OCI-LY7 (cell line): ENCODE measurements around the gene POPDC3. TPM values are rescaled to one million over a fixed set of nuclear protein-coding genes. Genes with fewer than 3 reads are reported as not detected.

Experiments used
- BruUV-seq: library from RNA; stranded (reverse); fragments of 400-500 nt; replicated peaks from 2 replicates; lab custom pipeline; 2021; lab: Mats Ljungman, UMichigan
- CTCF ChIA-PET: fragments of 300-600 bp; sonication (Branson Sonifier 250); formaldehyde crosslinking; loops from one replicate; lab custom pipeline; 2022; ENCODE audit warnings: antibody characterized with exemption; ENCODE audit not compliant: unreplicated experiment; lab: Charles Lee
- POLR2A ChIA-PET: fragments of 300-600 bp; sonication (Branson Sonifier 250); formaldehyde crosslinking; loops from one replicate; lab custom pipeline; 2022; ENCODE audit warnings: antibody characterized with exemption; lab: Charles Lee
- DNase-seq: peaks from one replicate; pipeline ENCODE4 v3.0.0-alpha.2; 2015; ENCODE audit warnings: low spot score
- H2AFZ ChIP-seq: fragments of 200-600 bp; sonication (generic), shearing (Covaris generic); 2 replicates; pipeline ENCODE4 v1.6.1; 2014; ENCODE audit warnings: mild to moderate bottlenecking, antibody characterized with exemption, low read length, moderate library complexity
- H3K27ac ChIP-seq: fragments of 200-600 bp; sonication (generic); 2 replicates; pipeline ENCODE4 v1.5.1; 2014; ENCODE audit warnings: mixed run types, low read depth, mild to moderate bottlenecking, moderate library complexity, low read length, inconsistent platforms; ENCODE audit not compliant: poor library complexity, severe bottlenecking
- H3K36me3 ChIP-seq: fragments of 200-600 bp; sonication (generic); 2 replicates; pipeline ENCODE4 v1.6.1; 2014; ENCODE audit warnings: mild to moderate bottlenecking, antibody characterized with exemption, low read length, moderate library complexity, mixed read lengths; ENCODE audit not compliant: insufficient read depth
- H3K4me1 ChIP-seq: fragments of 200-600 bp; sonication (generic); 2 replicates; pipeline ENCODE4 v1.5.1; 2014; ENCODE audit warnings: mild to moderate bottlenecking, low read length; ENCODE audit not compliant: insufficient read depth, poor library complexity, severe bottlenecking
- H3K4me2 ChIP-seq: fragments of 200-600 bp; sonication (generic); 2 replicates; pipeline ENCODE4 v1.6.1; 2014; ENCODE audit warnings: mild to moderate bottlenecking, low read length
- H3K4me3 ChIP-seq: fragments of 200-600 bp; sonication (generic); 2 replicates; pipeline ENCODE4 v1.5.1; 2014; ENCODE audit warnings: mild to moderate bottlenecking, low read depth, low read length; ENCODE audit not compliant: poor library complexity, severe bottlenecking
- H3K79me2 ChIP-seq: fragments of 200-600 bp; sonication (generic); 2 replicates; pipeline ENCODE4 v1.6.1; 2016; ENCODE audit warnings: low read depth, mild to moderate bottlenecking, low read length, moderate library complexity, mixed read lengths; ENCODE audit not compliant: insufficient read depth
- H3K9me2 ChIP-seq: fragments of 200-600 bp; sonication (generic); 2 replicates; pipeline ENCODE4 v1.6.1; 2016; ENCODE audit warnings: mild to moderate bottlenecking, low read length, mixed read lengths; ENCODE audit not compliant: insufficient read depth
- H3K9me3 ChIP-seq: fragments of 200-600 bp; sonication (generic); 2 replicates; pipeline ENCODE4 v1.6.1; 2014; ENCODE audit warnings: mild to moderate bottlenecking, mixed run types, low read length, mixed read lengths
- H4K20me1 ChIP-seq: fragments of 200-600 bp; sonication (generic); 2 replicates; pipeline ENCODE4 v1.6.1; 2014; ENCODE audit warnings: mild to moderate bottlenecking, antibody characterized with exemption, low read length, moderate library complexity, mixed read lengths; ENCODE audit not compliant: insufficient read depth
- CTCF ChIP-seq: fragments of 200-600 bp; sonication (generic); conservative IDR thresholded peaks from 2 replicates; pipeline ENCODE4 v1.5.1; 2014; ENCODE audit warnings: mild to moderate bottlenecking, antibody characterized with exemption, low read length, moderate library complexity, mixed read lengths
- EZH2phosphoT487 ChIP-seq: fragments of 200-600 bp; sonication (generic); IDR thresholded peaks from 2 replicates; pipeline ENCODE4 v1.6.1; 2018; ENCODE audit warnings: low read depth, borderline replicate concordance, mild to moderate bottlenecking, mixed run types, antibody characterized with exemption, low read length, moderate library complexity, mixed read lengths
- intact Hi-C: fragments of 100-400 bp; cut with micrococcal nuclease; formaldehyde crosslinking; loops from one replicate; pipeline ENCODE4 v1.10.0; 2022; ENCODE audit not compliant: unreplicated experiment
- total RNA-seq, 2 experiments: library from RNA; depleted of rRNA in 1 of 2; stranded (reverse); fragments of >200 nt in 1 of 2; shearing (Covaris generic) in 1 of 2; gene quantifications; 2 replicates each; pipeline ENCODE4 v1.2.3, GENCODE V29; 2014 to 2022

The POPDC3 gene
- total RNA-seq, 2 experiments from 2014 or later = not detected

- ChIA-PET CTCF (no interaction called here), POLR2A (interaction anchor here (0.7 kb wide), 1 partner anchor 13 kb away, joined by 3 read pairs; no protein-coding TSS in a partner anchor)
- DNase-seq = no peak
- intact Hi-C loops = no loop called here
- no peaks in the 10 kb centered on the region for H3K79me2 ChIP-seq
- H3K4me1 ChIP-seq = no peaks in the 10 kb centered on the region
- TF ChIP-seq CTCF (no peak), EZH2phosphoT487 (no peak)
- no peaks in the 10 kb centered on the region for H4K20me1 ChIP-seq
- no peaks in the 10 kb centered on the region for H3K9me3 ChIP-seq
- no peak overlapping the region for H2AFZ ChIP-seq
- no peak overlapping the region for H3K27ac ChIP-seq
- no peak overlapping the region for H3K4me3 ChIP-seq
- no peaks in the 10 kb centered on the region for H3K36me3 ChIP-seq
- BruUV-seq = no TSS peak
- H3K9me2 ChIP-seq = no peaks in the 10 kb centered on the region
- no peak overlapping the region for H3K4me2 ChIP-seq
Observed at GRCh38 chr6:105186576-105186975, 6.8 kb upstream of the POPDC3 start.

GRCh38 chr6:105184921-105185320 is 5.1 kb upstream of the POPDC3 start:
- Histone ChIP-seq H3K4me1 (no peaks in the 10 kb centered on the region), H3K4me3 (no peak overlapping the region), H3K79me2 (no peaks in the 10 kb centered on the region), H3K4me2 (no peak overlapping the region), H3K9me3 (no peaks in the 10 kb centered on the region), H4K20me1 (no peaks in the 10 kb centered on the region), H3K27ac (no peak overlapping the region), H3K36me3 (no peaks in the 10 kb centered on the region), H3K9me2 (no peaks in the 10 kb centered on the region), H2AFZ (no peak overlapping the region)
- no peak for TF ChIP-seq EZH2phosphoT487
- TF ChIP-seq CTCF = no peak
- ChIA-PET POLR2A (interaction anchor here (0.6 to 0.7 kb wide), 2 partner anchors 450 to 753 kb away, joined by 3 read pairs; no protein-coding TSS in a partner anchor), CTCF (no interaction called here)
- no TSS peak for BruUV-seq
- DNase-seq = no peak
- intact Hi-C loops = no loop called here

- Histone ChIP-seq H3K27ac (no peak overlapping the region), H3K9me3 (no peaks in the 10 kb centered on the region), H3K9me2 (no peaks in the 10 kb centered on the region), H2AFZ (no peak overlapping the region), H4K20me1 (no peaks in the 10 kb centered on the region), H3K79me2 (no peaks in the 10 kb centered on the region), H3K4me3 (no peak overlapping the region), H3K36me3 (no peaks in the 10 kb centered on the region), H3K4me1 (no peaks in the 10 kb centered on the region), H3K4me2 (no peak overlapping the region)
- TF ChIP-seq CTCF (no peak), EZH2phosphoT487 (no peak)
- intact Hi-C loops = no loop called here
- no peak for DNase-seq
- CTCF ChIA-PET = no interaction called here
- no TSS peak for BruUV-seq
- POLR2A ChIA-PET = interaction anchor here (0.7 kb wide), 1 partner anchor 10 kb away, joined by 3 read pairs; no protein-coding TSS in a partner anchor
Observed at GRCh38 chr6:105181981-105182515, 2.2 kb upstream of the POPDC3 start.
